Left ventricle myocardium inferior (tissue), 1 donor: ENCODE results near the gene AP2A2. TPM values are rescaled to one million over a fixed set of nuclear protein-coding genes. Genes with fewer than 3 reads are reported as not detected.

Experiments
- DNase-seq: peaks from one replicate; pipeline ENCODE4 v3.0.0-alpha.2; 2020
- H3K27ac ChIP-seq: fragments of 200-600 bp; replicated peaks from 2 replicates; pipeline ENCODE4 v1.8.0; 2021
- H3K27me3 ChIP-seq: fragments of 200-600 bp; 2 replicates; pipeline ENCODE4 v1.8.0; 2021; ENCODE audit warnings: low read depth
- H3K36me3 ChIP-seq: fragments of 200-600 bp; 2 replicates; pipeline ENCODE4 v1.8.0; 2021
- H3K4me1 ChIP-seq: fragments of 200-600 bp; 2 replicates; pipeline ENCODE4 v1.8.0; 2021
- H3K4me3 ChIP-seq: fragments of 200-600 bp; 2 replicates; pipeline ENCODE4 v1.8.0; 2021; ENCODE audit warnings: mild to moderate bottlenecking, moderate library complexity
- H3K9me3 ChIP-seq: fragments of 200-600 bp; replicated peaks from 2 replicates; pipeline ENCODE4 v1.8.0; 2021
- CTCF ChIP-seq: fragments of 200-600 bp; IDR thresholded peaks from 2 replicates; pipeline ENCODE4 v1.8.0; 2021; ENCODE audit warnings: antibody characterized with exemption, mild to moderate bottlenecking, borderline replicate concordance
- intact Hi-C: fragments of 100-400 bp; cut with micrococcal nuclease; formaldehyde crosslinking; loops from one replicate; pipeline ENCODE4 v1.11.0; 2022
- total RNA-seq: library from RNA; stranded (reverse); fragmentation: NEBNext Ultra II Directional; extraction: Animal tissue kit (Norgen Biotek cat#: 25700); gene quantifications from one replicate; pipeline ENCODE4 v1.2.1, GENCODE V29; 2021
- donor health status: DM: no; HTN: yes; CAD: no; lungs with severe emphysema.

Gene AP2A2
- total RNA-seq, 1 donor from 2014 or later, result 41.4 TPM

- no peak for TF ChIP-seq CTCF
- H3K4me3 ChIP-seq, result peak overlapping the region; percentile 96
- no peaks in the 10 kb centered on the region for H3K9me3 ChIP-seq
- intact Hi-C loops, result no loop called here
- peaks cover 26% of the 10 kb centered on the region for H3K4me1 ChIP-seq
- no peak for DNase-seq
- H3K27me3 ChIP-seq, result no peaks in the 10 kb centered on the region
- peak overlapping the region; percentile 98 for H3K27ac ChIP-seq
- H3K36me3 ChIP-seq, result peaks cover 1% of the 10 kb centered on the region
Observed at GRCh38 chr11:911890-912219, 13.8 kb upstream of the AP2A2 start.

GRCh38 chr11:912266-912665, 13.4 kb upstream of the AP2A2 start:
- Histone ChIP-seq H3K27ac (peak overlapping the region; percentile 98), H3K4me3 (no peak overlapping the region), H3K9me3 (no peaks in the 10 kb centered on the region), H3K4me1 (peaks cover 26% of the 10 kb centered on the region), H3K36me3 (no peaks in the 10 kb centered on the region), H3K27me3 (no peaks in the 10 kb centered on the region)
- DNase-seq, result no peak
- no peak for TF ChIP-seq CTCF
- intact Hi-C loops, result no loop called here

GRCh38 chr11:913043-913442, 12.6 kb upstream of the AP2A2 start:
- Histone ChIP-seq H3K4me3 (no peak overlapping the region), H3K4me1 (peaks cover 26% of the 10 kb centered on the region), H3K9me3 (no peaks in the 10 kb centered on the region), H3K27me3 (no peaks in the 10 kb centered on the region), H3K27ac (no peak overlapping the region), H3K36me3 (no peaks in the 10 kb centered on the region)
- no peak for DNase-seq
- no peak for TF ChIP-seq CTCF
- intact Hi-C loops, result no loop called here

GRCh38 chr11:914204-914603, 11.5 kb upstream of the AP2A2 start:
- no peak for TF ChIP-seq CTCF
- H3K4me1 ChIP-seq, result peaks cover 24% of the 10 kb centered on the region
- H3K27me3 ChIP-seq, result no peaks in the 10 kb centered on the region
- peak overlapping the region; percentile 48 for H3K27ac ChIP-seq
- no peaks in the 10 kb centered on the region for H3K9me3 ChIP-seq
- DNase-seq, result no peak
- intact Hi-C loops, result no loop called here
- H3K36me3 ChIP-seq, result no peaks in the 10 kb centered on the region
- H3K4me3 ChIP-seq, result peak overlapping the region; percentile 11

- H3K4me1 ChIP-seq, result peaks cover 20% of the 10 kb centered on the region
- peak overlapping the region; percentile 48 for H3K27ac ChIP-seq
- intact Hi-C loops, result no loop called here
- no peak for TF ChIP-seq CTCF
- H3K9me3 ChIP-seq, result no peaks in the 10 kb centered on the region
- no peaks in the 10 kb centered on the region for H3K36me3 ChIP-seq
- H3K4me3 ChIP-seq, result no peak overlapping the region
- peak; percentile 63 for DNase-seq
- no peaks in the 10 kb centered on the region for H3K27me3 ChIP-seq
Observed at GRCh38 chr11:914747-915501, 10.7 kb upstream of the AP2A2 start.
